ENCODE data around the gene CAMSAP1. TPM values are rescaled to one million over a fixed set of nuclear protein-coding genes. Genes with fewer than 3 reads are reported as not detected.

CAMSAP1 gene
- total RNA-seq, 4 donors from 2014 or later: 31.2 to 85.3 (median 51.6) TPM

GRCh38 chr9:135825435-135826187 lies 81.7 kb downstream of the CAMSAP1 start:
- no peak overlapping the region for H3K27ac ChIP-seq
- no peak for DNase-seq
- H3K36me3 ChIP-seq: peaks cover 21 to 94% (median 26%) of the 10 kb centered on the region in 3 donors
- intact Hi-C loops (cut with DNase I): no loop called here
- H3K27me3 ChIP-seq: no peaks in the 10 kb centered on the region
- H3K4me3 ChIP-seq: no peak overlapping the region
- H3K4me1 ChIP-seq: no peaks in the 10 kb centered on the region
- WGBS, 2 donors: 86 to 94% methylated on average over 15 to 23 of the region's 25 CpGs
- TF ChIP-seq CTCF (IDR thresholded peaks at IDR 0.05): no peak
- no peak for TF ChIP-seq POLR2A (IDR thresholded peaks at IDR 0.05)
- no peaks in the 10 kb centered on the region for H3K9me3 ChIP-seq

GRCh38 chr9:135823036-135823435 lies 84.3 kb downstream of the CAMSAP1 start:
- peaks cover 35 to 100% (median 39%) of the 10 kb centered on the region in 3 donors for H3K36me3 ChIP-seq
- no peaks in the 10 kb centered on the region for H3K27me3 ChIP-seq
- no peaks in the 10 kb centered on the region for H3K4me1 ChIP-seq
- no peak overlapping the region for H3K27ac ChIP-seq
- DNase-seq: no peak
- no peak overlapping the region for H3K4me3 ChIP-seq
- no peak for TF ChIP-seq CTCF (IDR thresholded peaks at IDR 0.05)
- no peak for TF ChIP-seq POLR2A (IDR thresholded peaks at IDR 0.05)
- WGBS, 2 donors: 98 to 99% methylated on average over 6 to 7 of the region's 12 CpGs
- intact Hi-C loops (cut with DNase I): no loop called here
- H3K9me3 ChIP-seq: no peaks in the 10 kb centered on the region

- no peaks in the 10 kb centered on the region for H3K4me1 ChIP-seq
- WGBS, 2 donors: 85 to 96% methylated on average over 8 to 15 of the region's 18 CpGs
- no peak overlapping the region for H3K27ac ChIP-seq
- H3K36me3 ChIP-seq: peaks cover 41 to 100% (median 44%) of the 10 kb centered on the region in 3 donors
- TF ChIP-seq POLR2A (IDR thresholded peaks at IDR 0.05) (no peak), CTCF (IDR thresholded peaks at IDR 0.05) (no peak)
- intact Hi-C loops (cut with DNase I): no loop called here
- no peaks in the 10 kb centered on the region for H3K27me3 ChIP-seq
- H3K9me3 ChIP-seq: no peaks in the 10 kb centered on the region
- no peak overlapping the region for H3K4me3 ChIP-seq
- DNase-seq: no peak
Observed at GRCh38 chr9:135822374-135822755, 85.0 kb downstream of the CAMSAP1 start.

GRCh38 chr9:135821733-135822373 lies 85.5 kb downstream of the CAMSAP1 start:
- TF ChIP-seq POLR2A (IDR thresholded peaks at IDR 0.05) (no peak), CTCF (IDR thresholded peaks at IDR 0.05) (no peak)
- 92 to 99% methylated on average over 14 of the region's 27 CpGs for WGBS, 2 donors
- Histone ChIP-seq H3K27ac (no peak overlapping the region), H3K27me3 (no peaks in the 10 kb centered on the region), H3K4me1 (no peaks in the 10 kb centered on the region), H3K9me3 (no peaks in the 10 kb centered on the region), H3K4me3 (no peak overlapping the region), H3K36me3 (peaks cover 46 to 100% (median 50%) of the 10 kb centered on the region in 3 donors)
- intact Hi-C loops (cut with DNase I): no loop called here
- no peak for DNase-seq

GRCh38 chr9:135821116-135821515 lies 86.2 kb downstream of the CAMSAP1 start:
- Histone ChIP-seq H3K27ac (no peak overlapping the region), H3K9me3 (no peaks in the 10 kb centered on the region), H3K27me3 (no peaks in the 10 kb centered on the region), H3K36me3 (peaks cover 54 to 100% (median 54%) of the 10 kb centered on the region in 3 donors), H3K4me1 (no peaks in the 10 kb centered on the region), H3K4me3 (no peak overlapping the region)
- no peak for DNase-seq
- TF ChIP-seq CTCF (IDR thresholded peaks at IDR 0.05) (no peak), POLR2A (IDR thresholded peaks at IDR 0.05) (no peak)
- intact Hi-C loops (cut with DNase I): no loop called here
- WGBS, 2 donors: 100% methylated on average over 1 to 2 of the region's 20 CpGs

Data from esophagus squamous epithelium (tissue), 5 donors.